HG03432 (cell line): ENCODE measurements around the gene BPIFB1.

Source experiments
- ATAC-seq: cut with Tn5 transposase; IDR thresholded peaks from one replicate; pipeline ENCODE4 v1.9.1; 2021; ENCODE audit warnings: mild to moderate bottlenecking, moderate library complexity; ENCODE audit not compliant: unreplicated experiment

BPIFB1 gene

GRCh38 chr20:33282991-33283555, at the start of gene BPIFB1:
BPIFB1 (plus strand) TSS chr20:33283214; CDS start chr20:33286074, 2,860 bp downstream.
- ATAC-seq = no peak

DNA sequence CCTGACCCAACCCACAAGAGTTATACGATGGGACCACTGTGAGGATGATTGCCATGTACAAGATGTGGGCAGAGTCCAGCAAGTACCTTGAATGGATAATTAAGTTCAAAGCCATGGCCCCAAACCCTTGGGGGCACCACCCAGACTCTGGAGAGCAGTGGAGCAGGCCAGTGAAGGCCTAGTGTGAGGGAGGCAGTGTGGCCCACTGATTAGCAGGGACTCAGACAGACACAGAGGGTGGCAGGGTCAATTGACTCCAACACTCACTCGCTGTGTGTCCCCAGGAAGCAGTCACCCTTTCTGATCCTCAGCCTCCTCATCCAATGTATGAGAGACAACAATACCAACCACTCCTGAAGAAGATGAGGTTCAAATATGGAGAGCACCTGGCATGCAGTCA, 49.0 kb upstream of the BPIFB1 start:
- ATAC-seq = no peak

- no peak for ATAC-seq
Measured at GRCh38 chr20:33235696-33236095, 47.3 kb upstream of the BPIFB1 start, which contains the start of gene BPIFA1. BPIFA1 (plus strand) TSS chr20:33235996; CDS start chr20:33237712, 1,716 bp downstream.

GRCh38 chr20:33236351-33236750, 46.7 kb upstream of the BPIFB1 start:
- ATAC-seq = no peak

DNA sequence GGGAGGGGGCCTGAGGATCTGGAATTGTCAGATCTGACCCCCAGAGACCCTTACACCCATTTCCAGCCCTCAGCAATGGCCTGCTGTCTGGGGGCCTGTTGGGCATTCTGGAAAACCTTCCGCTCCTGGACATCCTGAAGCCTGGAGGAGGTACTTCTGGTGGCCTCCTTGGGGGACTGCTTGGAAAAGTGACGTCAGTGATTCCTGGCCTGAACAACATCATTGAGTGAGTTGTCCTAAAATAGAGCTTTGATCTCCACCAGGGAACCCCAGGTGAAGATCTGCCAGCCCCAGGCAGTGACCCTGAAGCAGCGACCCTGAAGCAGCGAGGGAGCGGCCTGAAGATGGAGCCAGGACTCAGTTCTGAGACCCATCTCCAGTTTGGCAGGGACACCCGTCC, 45.0 kb upstream of the BPIFB1 start:
- no peak for ATAC-seq

DNA sequence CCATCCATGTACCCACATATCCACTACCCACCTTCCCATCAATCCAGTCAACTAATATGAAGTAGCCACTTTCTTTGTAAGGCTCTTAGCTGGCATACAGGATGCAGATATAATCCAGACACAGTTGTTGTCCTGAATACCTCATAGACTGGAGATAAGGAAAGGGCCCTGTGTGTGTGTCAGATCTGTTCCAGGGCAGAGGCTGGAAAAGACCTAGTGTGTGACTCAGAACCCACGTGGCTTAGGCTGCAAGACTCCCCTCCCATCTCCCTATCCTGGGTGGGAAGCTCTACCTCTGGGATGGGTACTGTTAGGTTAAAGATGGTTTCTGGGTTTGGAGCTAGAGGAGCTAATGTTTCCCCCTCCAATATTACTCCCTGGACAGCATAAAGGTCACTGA, 43.6 kb upstream of the BPIFB1 start:
- no peak for ATAC-seq

GRCh38 chr20:33239979-33240736, 42.9 kb upstream of the BPIFB1 start:
- ATAC-seq = no peak

DNA sequence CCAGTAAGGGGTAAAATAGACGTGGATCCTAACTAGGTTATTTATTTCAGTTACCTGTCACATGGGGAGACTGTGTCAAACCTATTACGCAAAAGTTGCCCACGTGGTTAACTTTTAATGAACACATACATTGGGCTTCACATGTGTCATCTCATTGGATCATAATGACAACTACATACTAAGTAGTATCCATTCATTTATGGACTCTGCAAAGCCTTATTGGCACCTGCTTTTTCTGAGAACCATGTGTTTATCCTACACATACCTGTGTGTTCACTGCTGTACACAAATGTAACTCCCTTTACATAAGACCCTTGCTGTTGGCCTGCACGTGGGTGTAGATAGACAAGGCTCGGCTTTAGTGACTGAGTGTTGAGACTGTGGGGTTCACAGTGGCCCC, 42.1 kb upstream of the BPIFB1 start:
- no peak for ATAC-seq

- ATAC-seq = no peak
Measured at GRCh38 chr20:33242319-33243100, 40.5 kb upstream of the BPIFB1 start.

DNA sequence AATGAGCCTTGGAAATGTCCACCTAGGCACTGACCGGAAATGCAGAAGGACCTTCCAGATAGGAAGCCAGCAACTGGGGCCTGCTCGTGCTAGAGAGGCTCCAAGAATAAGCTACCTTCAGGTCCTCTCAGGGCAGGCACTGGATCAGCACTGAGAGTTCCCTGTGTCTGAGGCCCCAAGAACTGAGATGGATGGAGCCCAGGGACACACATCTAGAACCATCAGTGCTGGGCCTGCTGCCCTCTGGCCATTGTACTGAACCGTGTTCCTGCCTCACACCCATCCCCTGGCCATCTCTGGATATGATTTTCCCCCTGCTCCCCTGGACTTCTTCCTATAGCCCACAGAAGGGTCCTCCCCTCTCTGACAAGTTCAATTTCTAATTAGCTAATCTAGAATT, 36.9 kb upstream of the BPIFB1 start:
- no peak for ATAC-seq

DNA sequence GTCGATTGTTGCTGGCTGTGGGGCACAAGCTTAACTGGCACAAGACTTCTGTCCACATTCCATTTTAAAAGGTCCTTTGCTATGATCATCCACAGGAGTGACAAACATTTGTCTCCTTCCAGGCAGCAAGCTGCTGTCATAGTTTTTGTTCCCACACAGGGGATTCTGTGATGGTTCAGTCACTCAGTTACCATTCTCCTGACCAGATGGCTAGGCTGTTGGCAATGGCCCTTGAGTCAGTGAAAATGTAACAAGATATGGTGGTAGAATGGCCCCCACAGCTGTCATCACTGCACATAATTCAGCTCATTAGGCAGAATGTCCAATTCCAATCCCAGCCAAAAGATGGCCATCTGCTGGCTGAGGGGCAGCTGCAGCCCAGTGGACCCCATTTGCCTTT, 33.6 kb upstream of the BPIFB1 start:
- no peak for ATAC-seq

GRCh38 chr20:33250666-33251065, 32.3 kb upstream of the BPIFB1 start:
- no peak for ATAC-seq

DNA sequence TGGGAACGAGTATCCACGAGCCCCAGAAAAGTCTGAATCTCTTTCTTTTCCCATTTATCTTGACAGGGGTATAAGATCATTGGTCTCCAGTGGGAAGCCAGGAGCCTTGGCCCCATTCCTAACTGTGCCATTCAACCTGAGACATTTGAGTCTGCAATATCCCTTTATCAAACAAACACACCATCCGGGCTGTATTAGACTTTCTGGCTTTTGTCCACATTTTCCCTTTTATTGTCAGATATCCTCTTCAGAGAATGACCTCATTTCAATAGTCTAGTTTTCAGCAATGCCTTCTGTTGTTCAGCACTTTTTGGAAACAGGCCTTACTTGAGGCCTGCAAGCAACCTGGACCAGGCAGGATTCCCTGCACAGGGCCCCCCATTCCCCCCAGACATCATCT, 31.5 kb upstream of the BPIFB1 start:
- no peak for ATAC-seq

DNA sequence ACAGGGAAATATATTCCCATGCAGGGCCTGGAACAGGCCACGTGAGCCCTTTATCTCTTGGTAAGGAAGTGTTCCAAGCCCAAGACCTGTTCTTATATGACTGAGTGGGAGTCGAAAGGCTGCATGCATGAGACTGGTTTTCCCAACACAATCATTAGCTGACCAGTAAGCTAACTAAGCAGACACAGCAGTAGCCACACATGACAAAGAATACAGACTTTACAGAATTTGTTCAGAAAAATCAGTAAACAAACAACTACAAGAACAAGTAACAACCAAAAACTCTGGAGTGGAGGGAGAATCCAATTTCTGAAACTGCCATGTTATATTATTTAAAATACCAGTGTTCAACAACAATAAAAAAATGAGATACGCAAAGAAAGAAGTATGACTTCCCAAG, 30.6 kb upstream of the BPIFB1 start:
- ATAC-seq = no peak

DNA sequence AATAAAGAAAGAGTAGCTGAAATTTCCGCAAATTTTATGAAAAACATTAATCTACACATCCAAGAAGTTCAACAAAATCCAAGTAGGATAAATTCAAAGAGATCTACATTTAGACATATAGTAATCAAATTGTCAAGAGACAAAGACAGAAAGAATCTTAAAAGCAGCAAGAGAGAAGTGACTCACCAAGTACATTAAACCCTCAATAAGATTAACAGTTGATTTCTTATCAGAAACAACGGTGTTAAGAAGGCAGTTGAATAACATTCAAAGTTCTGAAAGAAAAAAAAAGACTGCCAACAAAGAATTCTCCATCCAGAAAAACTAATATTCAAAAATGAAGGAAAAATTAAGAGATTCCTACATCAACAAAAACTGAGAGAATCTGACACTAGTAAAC, 28.0 kb upstream of the BPIFB1 start:
- no peak for ATAC-seq

DNA sequence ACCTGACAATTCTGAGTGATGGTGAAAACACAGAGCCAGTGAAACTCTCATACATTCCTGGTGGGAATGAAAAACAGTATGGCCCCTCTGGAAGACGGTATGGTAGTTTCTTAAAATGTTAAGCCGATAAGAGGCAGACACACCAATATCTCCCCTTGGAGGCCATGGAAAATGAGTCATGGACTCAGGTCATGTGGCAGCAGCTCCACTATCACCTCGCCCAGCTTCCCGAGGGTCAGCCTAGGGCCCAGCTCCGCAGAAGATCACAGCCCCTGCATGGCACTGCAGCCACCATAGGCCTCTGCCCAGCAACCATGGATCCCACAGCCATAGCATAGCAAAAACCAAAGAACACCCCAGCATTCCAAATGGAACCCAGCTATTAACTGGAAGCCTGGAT, 25.8 kb upstream of the BPIFB1 start:
- ATAC-seq = no peak

GRCh38 chr20:33259371-33259770, 23.6 kb upstream of the BPIFB1 start:
- no peak for ATAC-seq

DNA sequence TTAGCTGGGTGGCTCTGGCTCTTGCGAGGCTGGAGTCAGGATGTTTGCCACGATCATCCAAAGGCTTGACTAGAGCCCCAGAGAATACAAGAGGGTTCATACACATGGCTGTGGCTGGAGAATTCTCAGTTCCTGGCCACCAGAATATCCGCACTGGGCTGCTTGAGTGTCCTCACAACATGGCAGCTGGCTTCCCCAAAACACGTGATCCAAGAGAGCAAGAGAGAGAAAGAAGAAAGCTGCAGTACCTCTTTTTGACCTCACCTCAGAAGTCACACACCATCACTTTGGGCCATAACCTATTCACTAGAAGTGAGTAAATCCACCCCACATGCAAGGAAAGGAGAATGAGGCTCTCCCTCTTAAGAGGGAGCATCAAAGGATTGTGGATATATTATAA, 21.5 kb upstream of the BPIFB1 start:
- ATAC-seq = no peak

DNA sequence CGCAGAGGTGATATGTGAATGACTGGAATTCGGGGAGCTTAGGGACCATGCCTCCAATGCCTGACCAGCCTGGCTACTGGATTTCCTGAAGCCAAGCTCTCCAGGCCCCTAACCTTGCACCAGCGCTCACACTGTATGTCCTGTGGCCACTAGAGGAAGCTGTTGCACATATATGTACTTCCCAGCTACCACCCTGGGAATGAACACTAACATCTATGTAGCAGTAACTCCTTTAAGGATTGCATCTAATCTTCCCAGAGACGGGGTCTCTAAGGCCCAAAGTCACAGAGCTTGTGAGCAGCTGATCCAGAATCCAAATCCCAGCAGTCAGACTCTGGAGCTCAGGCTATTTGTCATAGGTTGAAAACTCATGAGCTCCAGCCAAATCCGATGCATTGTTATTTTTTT, 20.4 kb upstream of the BPIFB1 start:
- no peak for ATAC-seq

- no peak for ATAC-seq
Measured at GRCh38 chr20:33263784-33264183, 19.2 kb upstream of the BPIFB1 start.

GRCh38 chr20:33267701-33268100, 15.3 kb upstream of the BPIFB1 start:
- ATAC-seq = no peak
